WERI-Rb-1 (cell line): ENCODE results near the gene NAA10.

Experiments used
- DNase-seq: peaks from one replicate; pipeline ENCODE4 v3.0.0-alpha.2; 2020
- H3K27ac ChIP-seq: fragments of 250-450 bp; sonication (Bioruptor Pico); 2 replicates; pipeline ENCODE4 v1.5.1; 2020; ENCODE audit warnings: mild to moderate bottlenecking, moderate library complexity
- H3K27me3 ChIP-seq: fragments of 250-450 bp; sonication (Bioruptor Pico); 2 replicates; pipeline ENCODE4 v1.5.1; 2021; ENCODE audit warnings: mild to moderate bottlenecking, low read depth, moderate library complexity; ENCODE audit not compliant: insufficient read depth, severe bottlenecking
- H3K36me3 ChIP-seq: fragments of 250-450 bp; sonication (Bioruptor Pico); 2 replicates; pipeline ENCODE4 v1.5.1; 2020; ENCODE audit warnings: mild to moderate bottlenecking, moderate library complexity
- H3K4me3 ChIP-seq: 2 replicates; pipeline ENCODE4 v1.5.1; 2011; ENCODE audit warnings: low read depth, mild to moderate bottlenecking, control low read depth, low read length
- H3K9me3 ChIP-seq: fragments of 250-450 bp; sonication (Bioruptor Pico); 2 replicates; pipeline ENCODE4 v1.5.1; 2021; ENCODE audit warnings: mild to moderate bottlenecking, moderate library complexity; ENCODE audit not compliant: severe bottlenecking
- CTCF ChIP-seq: IDR thresholded peaks from 2 replicates; pipeline ENCODE4 v1.5.1; 2011; ENCODE audit warnings: low read depth, mild to moderate bottlenecking, control low read depth, inconsistent platforms, low read length

The NAA10 gene

GRCh38 chrX:153974003-153974725 lies 39.3 kb upstream of the NAA10 start:
- Histone ChIP-seq H3K36me3 (peaks cover 19% of the 10 kb centered on the region), H3K27me3 (peaks cover 11% of the 10 kb centered on the region), H3K27ac (peak overlapping the region; percentile 97), H3K4me3 (no peak overlapping the region), H3K9me3 (peaks cover 4% of the 10 kb centered on the region)
- no peak for TF ChIP-seq CTCF
- DNase-seq, result no peak

- Histone ChIP-seq H3K4me3 (peak overlapping the region; percentile 52), H3K27me3 (peaks cover 12% of the 10 kb centered on the region), H3K9me3 (peaks cover 4% of the 10 kb centered on the region), H3K27ac (peak overlapping the region; percentile 97), H3K36me3 (peaks cover 27% of the 10 kb centered on the region)
- no peak for DNase-seq
- no peak for TF ChIP-seq CTCF
Measured at GRCh38 chrX:153973127-153974002, 38.5 kb upstream of the NAA10 start.

DNA sequence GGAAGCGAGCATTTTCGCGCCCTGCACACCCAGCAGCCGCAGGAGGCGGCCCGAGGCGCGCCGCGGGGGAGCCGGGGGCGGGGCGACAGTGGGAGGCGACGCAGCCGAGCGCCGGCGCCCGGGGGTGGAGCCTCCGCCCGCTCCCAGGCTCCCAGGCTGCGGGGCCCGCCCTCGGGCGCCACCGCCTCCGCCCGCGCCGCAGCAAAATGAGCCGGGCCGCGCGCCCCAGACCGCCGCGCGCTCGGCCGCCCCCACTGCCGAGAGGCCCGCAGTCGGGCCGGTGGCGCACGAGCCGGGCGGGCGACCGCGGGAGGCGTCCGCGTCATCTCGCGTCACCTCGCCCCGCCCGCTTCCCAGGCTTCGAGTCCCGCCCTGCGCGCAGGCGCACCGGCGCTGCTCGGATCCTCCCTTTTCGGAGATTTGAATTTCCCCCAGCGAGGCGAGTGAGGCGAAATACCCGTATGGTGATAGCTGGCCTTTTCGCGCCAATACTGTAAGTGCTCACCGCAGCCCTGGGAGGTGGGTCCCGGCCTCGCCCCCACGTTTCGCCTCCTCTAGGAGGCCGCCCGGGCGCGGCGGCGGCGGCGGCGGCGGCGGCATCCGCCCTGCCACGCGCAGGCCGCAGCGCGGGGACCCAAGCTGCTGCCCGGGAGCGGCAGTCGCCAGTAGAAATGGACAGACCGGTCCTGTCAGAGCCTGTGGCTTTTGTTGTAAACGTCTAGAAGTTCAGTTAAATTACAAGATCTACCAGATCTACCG lies 37.7 kb upstream of the NAA10 start, which contains the start of gene TMEM187:
TMEM187 (plus strand) TSS at position 387 of the 759 bp plus-strand sequence. CDS start 9,309 bp downstream, outside the sequence.
- peak; percentile 97 for DNase-seq
- Histone ChIP-seq H3K36me3 (peaks cover 34% of the 10 kb centered on the region), H3K27ac (peak within 1 kb of the TSS; percentile 99), H3K27me3 (peaks cover 12% of the 10 kb centered on the region), H3K4me3 (peak within 1 kb of the TSS; percentile 92), H3K9me3 (peaks cover 4% of the 10 kb centered on the region)
- no peak for TF ChIP-seq CTCF

DNA sequence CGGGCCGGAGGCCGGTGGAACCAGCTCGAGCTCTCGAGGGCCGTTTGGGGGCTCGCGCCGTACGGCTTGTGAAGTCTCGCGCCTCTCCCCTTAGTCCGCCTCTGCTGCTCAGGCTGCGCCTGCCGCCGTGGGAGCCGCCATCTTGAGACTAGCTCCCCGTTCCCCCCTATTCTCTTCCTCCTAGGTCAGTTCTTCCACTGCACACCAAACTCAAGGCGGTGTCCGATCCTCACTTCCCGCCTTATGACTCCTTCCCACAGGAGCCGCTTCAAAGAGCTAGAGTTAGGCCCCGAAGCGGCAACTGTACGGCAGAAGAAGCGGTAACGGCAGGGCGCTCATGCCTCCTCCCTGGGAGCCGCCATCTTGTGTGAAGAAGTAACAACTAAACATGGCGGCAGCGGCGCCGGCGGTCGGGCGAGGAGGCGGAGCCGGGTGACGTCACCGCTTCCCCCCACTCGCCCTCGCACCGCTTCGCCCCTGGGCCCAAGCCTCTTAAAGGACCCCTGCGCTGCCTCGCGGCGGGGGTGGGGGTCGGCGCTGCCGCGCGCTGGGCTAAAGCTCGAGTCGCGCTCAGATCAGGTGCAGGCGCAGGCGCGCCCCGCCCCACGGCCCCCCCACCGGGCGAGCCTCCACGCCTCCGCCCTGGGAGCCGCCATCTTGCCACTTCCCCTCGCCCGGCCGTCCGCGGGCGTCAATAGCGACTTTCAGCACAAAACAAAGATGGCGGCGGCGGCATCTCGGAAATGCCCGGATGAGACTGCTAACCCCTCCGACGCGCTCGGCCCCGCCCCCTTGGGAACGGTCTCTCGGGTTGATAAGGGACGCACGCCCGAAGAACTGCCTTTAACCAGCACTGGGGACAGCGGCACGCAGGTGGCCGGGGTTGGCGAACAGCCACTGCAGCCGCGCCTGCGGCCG lies 36.9 kb upstream of the NAA10 start, which contains the start of gene HCFC1:
HCFC1 (minus strand) TSS at position 369 of the 918 bp plus-strand sequence. CDS start 978 bp downstream, outside the sequence.
- H3K4me3 ChIP-seq, result peak within 1 kb of the TSS; percentile 92
- TF ChIP-seq CTCF, result no peak
- peak within 1 kb of the TSS; percentile 99 for H3K27ac ChIP-seq
- DNase-seq, result peak; percentile 97
- H3K9me3 ChIP-seq, result peaks cover 4% of the 10 kb centered on the region
- H3K36me3 ChIP-seq, result peaks cover 42% of the 10 kb centered on the region
- peaks cover 12% of the 10 kb centered on the region for H3K27me3 ChIP-seq

GRCh38 chrX:153971124-153971449 lies 36.2 kb upstream of the NAA10 start:
- Histone ChIP-seq H3K36me3 (peaks cover 48% of the 10 kb centered on the region), H3K4me3 (peak overlapping the region; percentile 92), H3K27ac (peak overlapping the region; percentile 99), H3K27me3 (peaks cover 11% of the 10 kb centered on the region), H3K9me3 (peaks cover 4% of the 10 kb centered on the region)
- DNase-seq, result peak; percentile 93
- TF ChIP-seq CTCF, result no peak
